SK-N-SH (cell line): ENCODE measurements around the gene TTC7B. TPM values are rescaled to one million over a fixed set of nuclear protein-coding genes. Genes with fewer than 3 reads are reported as not detected.
A peak's percentile ranks its signal among the peaks of the same experiment; 100 is the strongest.

ENCODE experiments used
- CTCF ChIA-PET: fragments of 300-600, 350-600 bp; formaldehyde crosslinking; extraction: SDS; loops from one replicate; lab custom pipeline; 2021; lab: Yijun Ruan, JAX
- POLR2A ChIA-PET: fragments of 350-600 bp; sonication (Branson Sonifier 250); formaldehyde crosslinking; extraction: SDS; loops from one replicate; lab custom pipeline; 2020; ENCODE audit warnings: antibody characterized with exemption, inconsistent platforms; lab: Yijun Ruan, JAX
- DNase-seq: peaks from one replicate; pipeline ENCODE4 v3.0.0; 2012
- H2AFZ ChIP-seq: fragments of 200-600 bp; sonication (generic); 2 replicates; pipeline ENCODE4 v1.8.1; 2016; ENCODE audit warnings: antibody characterized with exemption, mild to moderate bottlenecking, low read depth
- H3F3A ChIP-seq: fragments of 200-600 bp; sonication (generic); replicated peaks from 2 replicates; pipeline ENCODE3; 2016; ENCODE audit warnings: antibody characterized with exemption, mild to moderate bottlenecking; ENCODE audit not compliant: insufficient read depth
- H3K27ac ChIP-seq, 2 experiments: fragments of 200-500 bp in 1 of 2; fragments of 200-600 bp in 1 of 2; sonication (Bioruptor generic) in 1 of 2; sonication (generic), shearing (Covaris generic) in 1 of 2; 2 replicates each; pipeline versions ENCODE4 v1.5.1 to v1.6.1; 2014 to 2016; ENCODE audit warnings: low read depth in 2 of 2, inconsistent platforms in 1 of 2, low read length in 1 of 2, mild to moderate bottlenecking in 1 of 2, mixed read lengths in 1 of 2
- H3K27me3 ChIP-seq: fragments of 200-600 bp; sonication (generic), shearing (Covaris generic); 2 replicates; pipeline ENCODE4 v1.6.1; 2016; ENCODE audit warnings: mixed run types; ENCODE audit not compliant: insufficient read depth
- H3K36me3 ChIP-seq, 2 experiments: fragments of 200-500 bp in 1 of 2; fragments of 200-600 bp in 1 of 2; sonication (Bioruptor generic) in 1 of 2; sonication (generic) in 1 of 2; replicated peaks in 1 of 2; 2 replicates each; pipeline versions ENCODE3 to v1.5.1; 2014 to 2016; ENCODE audit warnings: low read length in 1 of 2, mild to moderate bottlenecking in 1 of 2; ENCODE audit not compliant: insufficient read depth in 2 of 2, control insufficient read depth in 1 of 2
- H3K4me1 ChIP-seq, 2 experiments: fragments of 200-500 bp in 1 of 2; fragments of 200-600 bp in 1 of 2; sonication (Bioruptor generic) in 1 of 2; sonication (generic), shearing (Covaris generic) in 1 of 2; 2 replicates each; pipeline versions ENCODE4 v1.5.1 to v1.6.1; 2014 to 2016; ENCODE audit warnings: low read depth in 1 of 2, low read length in 1 of 2, mixed run types in 1 of 2; ENCODE audit not compliant: insufficient read depth in 2 of 2, control insufficient read depth in 1 of 2
- H3K4me2 ChIP-seq: fragments of 200-600 bp; sonication (generic), shearing (Covaris generic); 2 replicates; pipeline ENCODE4 v1.6.1; 2017; ENCODE audit warnings: mixed run types
- H3K4me3 ChIP-seq, 2 experiments: fragments of 200-500 bp in 1 of 2; fragments of 200-600 bp in 1 of 2; sonication (Bioruptor generic) in 1 of 2; sonication (generic), shearing (Covaris generic) in 1 of 2; 2 replicates each; pipeline versions ENCODE4 v1.5.1 to v1.8.1; 2014 to 2016; ENCODE audit warnings: low read depth in 2 of 2, inconsistent platforms in 1 of 2, low read length in 1 of 2, mild to moderate bottlenecking in 1 of 2, mixed read lengths in 1 of 2, moderate library complexity in 1 of 2
- H3K79me2 ChIP-seq: fragments of 200-600 bp; sonication (generic); 2 replicates; pipeline ENCODE4 v1.8.1; 2017; ENCODE audit warnings: mild to moderate bottlenecking; ENCODE audit not compliant: insufficient read depth
- H3K9ac ChIP-seq: fragments of 200-600 bp; sonication (generic); 2 replicates; pipeline ENCODE4 v1.6.1; 2017; ENCODE audit warnings: mixed run types
- H3K9me2 ChIP-seq: fragments of 200-600 bp; sonication (generic); 2 replicates; pipeline ENCODE4 v1.6.1; 2017; ENCODE audit warnings: mixed run types
- H3K9me3 ChIP-seq: fragments of 200-600 bp; sonication (generic); 2 replicates; pipeline ENCODE4 v1.6.1; 2017; ENCODE audit warnings: mixed run types, mild to moderate bottlenecking, moderate library complexity
- H4K20me1 ChIP-seq: fragments of 200-600 bp; sonication (generic); 2 replicates; pipeline ENCODE4 v1.6.1; 2017; ENCODE audit warnings: mild to moderate bottlenecking, mixed run types; ENCODE audit not compliant: insufficient read depth
- MXI1 ChIP-seq: IDR thresholded peaks from 2 replicates; pipeline ENCODE4 v1.6.1; 2012; ENCODE audit warnings: mild to moderate bottlenecking, low read depth, low read length, improper control_type of control experiment
- POLR2AphosphoS5 ChIP-seq: IDR thresholded peaks from 2 replicates; pipeline ENCODE4 v1.6.1; 2012; ENCODE audit warnings: low read depth, low read length
- RCOR1 ChIP-seq: fragments of 150-350 bp; IDR thresholded peaks from 2 replicates; pipeline ENCODE4 v1.6.1; 2017; ENCODE audit warnings: antibody characterized with exemption, low read length
- YY1 ChIP-seq: IDR thresholded peaks from 2 replicates; pipeline ENCODE4 v1.4.0; 2012; ENCODE audit warnings: low read depth, mild to moderate bottlenecking
- WGBS: methylation state at CpG from one replicate; pipeline ENCODE4 v1.1.6; 2017; ENCODE audit warnings: low lambda C conversion rate; 5-methylcytosine and 5-hydroxymethylcytosine counted together
- polyA plus RNA-seq, 3 experiments: library from polyadenylated mRNA; depleted of rRNA; stranded (reverse); fragments of >200 nt; gene quantifications; 2 replicates each; pipeline ENCODE4 v1.2.3, GENCODE V29; 2012
- TF ChIP-seq, protein P1 (sequence below): fragments of 200-600 bp; sonication (generic); IDR thresholded peaks from 2 replicates; pipeline ENCODE4 v1.6.1; 2017; ENCODE audit warnings: antibody characterized with exemption, mild to moderate bottlenecking, moderate library complexity
- TF ChIP-seq, protein P2 (sequence below): IDR thresholded peaks from 2 replicates; pipeline ENCODE4 v1.4.0; 2012; ENCODE audit warnings: low read depth, borderline replicate concordance

Gene TTC7B
- polyA plus RNA-seq, 1 of the 3 experiments (the other 2 are of a cell fraction), result 43.1 TPM

DNA sequence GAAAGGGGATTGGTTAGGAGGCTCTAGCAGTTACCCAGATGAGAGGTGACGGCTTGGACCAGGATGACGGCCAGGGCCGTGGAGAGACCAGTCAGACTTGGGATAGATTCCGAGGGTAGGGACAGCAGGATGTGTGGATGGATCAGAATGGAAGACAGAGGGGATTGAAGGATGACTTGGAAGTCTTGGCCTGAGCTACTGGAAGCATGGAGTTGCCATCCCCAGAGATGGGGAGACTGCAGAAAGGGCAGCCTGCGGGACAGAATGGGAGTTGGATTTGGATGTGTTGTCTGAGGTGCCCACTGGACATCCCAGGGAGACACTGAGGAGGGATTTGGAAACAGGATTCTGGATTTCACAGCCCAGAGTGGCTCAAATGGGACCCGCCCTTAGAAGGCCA is 317.1 kb downstream of the TTC7B start:
- Histone ChIP-seq H3K4me2 (no peak overlapping the region), H3K27me3 (no peaks in the 10 kb centered on the region), H3K79me2 (no peaks in the 10 kb centered on the region), H3K36me3 (no peaks in the 10 kb centered on the region), H3K27ac (no peak overlapping the region), H4K20me1 (no peaks in the 10 kb centered on the region), H3K4me3 (no peak overlapping the region), H3K9ac (no peak overlapping the region), H3K9me2 (no peaks in the 10 kb centered on the region), H3K4me1 (peaks cover 0 to 12% of the 10 kb centered on the region in 2 experiments; a peak in 1 of 4 replicates), H3K9me3 (no peaks in the 10 kb centered on the region), H2AFZ (no peak overlapping the region), H3F3A (no peaks in the 10 kb centered on the region)
- TF ChIP-seq, protein P1, sequence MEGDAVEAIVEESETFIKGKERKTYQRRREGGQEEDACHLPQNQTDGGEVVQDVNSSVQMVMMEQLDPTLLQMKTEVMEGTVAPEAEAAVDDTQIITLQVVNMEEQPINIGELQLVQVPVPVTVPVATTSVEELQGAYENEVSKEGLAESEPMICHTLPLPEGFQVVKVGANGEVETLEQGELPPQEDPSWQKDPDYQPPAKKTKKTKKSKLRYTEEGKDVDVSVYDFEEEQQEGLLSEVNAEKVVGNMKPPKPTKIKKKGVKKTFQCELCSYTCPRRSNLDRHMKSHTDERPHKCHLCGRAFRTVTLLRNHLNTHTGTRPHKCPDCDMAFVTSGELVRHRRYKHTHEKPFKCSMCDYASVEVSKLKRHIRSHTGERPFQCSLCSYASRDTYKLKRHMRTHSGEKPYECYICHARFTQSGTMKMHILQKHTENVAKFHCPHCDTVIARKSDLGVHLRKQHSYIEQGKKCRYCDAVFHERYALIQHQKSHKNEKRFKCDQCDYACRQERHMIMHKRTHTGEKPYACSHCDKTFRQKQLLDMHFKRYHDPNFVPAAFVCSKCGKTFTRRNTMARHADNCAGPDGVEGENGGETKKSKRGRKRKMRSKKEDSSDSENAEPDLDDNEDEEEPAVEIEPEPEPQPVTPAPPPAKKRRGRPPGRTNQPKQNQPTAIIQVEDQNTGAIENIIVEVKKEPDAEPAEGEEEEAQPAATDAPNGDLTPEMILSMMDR, result no peak
- no peak for TF ChIP-seq YY1
- WGBS, result 60% methylated on average over 6 of the region's 6 CpGs
- ChIA-PET POLR2A (no interaction called here), CTCF (interaction anchor here (2.2 kb wide), 1 partner anchor 12 kb away, joined by 6 read pairs; no protein-coding TSS in a partner anchor)
- DNase-seq, result peak; percentile 5

DNA sequence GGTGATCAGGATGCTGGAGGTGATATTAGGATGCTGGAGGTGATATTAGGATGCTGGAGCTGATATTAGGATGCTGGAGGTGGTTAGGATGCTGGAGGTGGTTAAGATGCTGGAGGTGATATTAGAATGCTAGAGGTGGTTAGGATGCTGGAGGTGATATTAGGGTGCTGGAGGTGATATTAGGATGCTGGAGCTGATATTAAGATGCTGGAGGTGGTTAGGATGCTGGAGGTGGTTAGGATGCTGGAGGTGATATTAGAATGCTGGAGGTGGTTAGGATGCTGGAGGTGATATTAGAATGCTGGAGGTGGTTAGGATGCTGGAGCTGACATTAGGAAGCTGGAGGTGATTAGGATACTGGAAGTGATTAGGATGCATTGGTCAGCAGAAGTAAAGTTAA is 318.0 kb downstream of the TTC7B start:
- H3K4me2 ChIP-seq, result no peak overlapping the region
- H4K20me1 ChIP-seq, result no peaks in the 10 kb centered on the region
- no peak overlapping the region for H3K4me3 ChIP-seq
- no peaks in the 10 kb centered on the region for H3K36me3 ChIP-seq
- H3K9me3 ChIP-seq, result no peaks in the 10 kb centered on the region
- no peak overlapping the region for H3K27ac ChIP-seq
- H3F3A ChIP-seq, result no peaks in the 10 kb centered on the region
- no peak for TF ChIP-seq RCOR1
- TF ChIP-seq, protein P2, sequence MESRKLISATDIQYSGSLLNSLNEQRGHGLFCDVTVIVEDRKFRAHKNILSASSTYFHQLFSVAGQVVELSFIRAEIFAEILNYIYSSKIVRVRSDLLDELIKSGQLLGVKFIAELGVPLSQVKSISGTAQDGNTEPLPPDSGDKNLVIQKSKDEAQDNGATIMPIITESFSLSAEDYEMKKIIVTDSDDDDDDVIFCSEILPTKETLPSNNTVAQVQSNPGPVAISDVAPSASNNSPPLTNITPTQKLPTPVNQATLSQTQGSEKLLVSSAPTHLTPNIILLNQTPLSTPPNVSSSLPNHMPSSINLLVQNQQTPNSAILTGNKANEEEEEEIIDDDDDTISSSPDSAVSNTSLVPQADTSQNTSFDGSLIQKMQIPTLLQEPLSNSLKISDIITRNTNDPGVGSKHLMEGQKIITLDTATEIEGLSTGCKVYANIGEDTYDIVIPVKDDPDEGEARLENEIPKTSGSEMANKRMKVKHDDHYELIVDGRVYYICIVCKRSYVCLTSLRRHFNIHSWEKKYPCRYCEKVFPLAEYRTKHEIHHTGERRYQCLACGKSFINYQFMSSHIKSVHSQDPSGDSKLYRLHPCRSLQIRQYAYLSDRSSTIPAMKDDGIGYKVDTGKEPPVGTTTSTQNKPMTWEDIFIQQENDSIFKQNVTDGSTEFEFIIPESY, result no peak
- H3K4me1 ChIP-seq, result peaks cover 0 to 5% of the 10 kb centered on the region in 2 experiments; a peak in 1 of 4 replicates
- no peak for DNase-seq
- no peaks in the 10 kb centered on the region for H3K27me3 ChIP-seq
- H3K79me2 ChIP-seq, result no peaks in the 10 kb centered on the region
- ChIA-PET CTCF (interaction anchor here (2.2 kb wide), 1 partner anchor 11 kb away, joined by 6 read pairs; no protein-coding TSS in a partner anchor), POLR2A (no interaction called here)
- no peak overlapping the region for H3K9ac ChIP-seq
- H2AFZ ChIP-seq, result no peak overlapping the region
- no peaks in the 10 kb centered on the region for H3K9me2 ChIP-seq

DNA sequence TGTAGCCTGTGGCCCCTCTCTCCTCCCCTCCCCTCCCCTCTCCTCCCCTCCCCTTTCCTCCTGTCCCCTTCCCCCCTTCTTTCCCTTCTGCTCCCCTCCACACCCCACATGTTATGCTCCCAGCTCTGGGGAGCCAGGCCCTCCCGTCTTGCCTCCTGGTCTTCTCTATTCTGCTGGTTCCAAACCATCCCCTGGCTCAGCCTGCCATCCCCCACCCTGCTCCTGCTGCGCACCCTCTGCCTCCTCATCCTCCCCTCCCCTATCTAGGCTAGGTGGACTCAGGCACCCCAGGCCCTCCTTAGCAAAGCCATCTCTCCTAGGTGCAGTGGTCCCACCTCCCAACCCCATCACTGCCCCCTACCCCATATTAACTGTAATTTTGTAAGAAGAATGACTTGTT is 319.9 kb downstream of the TTC7B start:
- H3K9me2 ChIP-seq, result no peaks in the 10 kb centered on the region
- no peaks in the 10 kb centered on the region for H3F3A ChIP-seq
- no peak overlapping the region for H3K9ac ChIP-seq
- no peaks in the 10 kb centered on the region for H3K36me3 ChIP-seq
- H3K27ac ChIP-seq, result no peak overlapping the region
- no peak overlapping the region for H3K4me2 ChIP-seq
- 75% methylated on average over 2 of the region's 2 CpGs for WGBS
- no peaks in the 10 kb centered on the region for H4K20me1 ChIP-seq
- H3K4me1 ChIP-seq, result peaks cover 3 to 13% of the 10 kb centered on the region in 2 experiments; a peak in 1 of 4 replicates
- no peak overlapping the region for H3K4me3 ChIP-seq
- H3K27me3 ChIP-seq, result no peaks in the 10 kb centered on the region
- no peaks in the 10 kb centered on the region for H3K9me3 ChIP-seq
- H3K79me2 ChIP-seq, result no peaks in the 10 kb centered on the region
- H2AFZ ChIP-seq, result no peak overlapping the region
- ChIA-PET CTCF (interaction anchor here (1.3 kb wide), 1 partner anchor 12 kb away, joined by 3 read pairs; no protein-coding TSS in a partner anchor), POLR2A (no interaction called here)
- peak; percentile 14 for DNase-seq
- TF ChIP-seq POLR2AphosphoS5 (no peak), MXI1 (no peak)
